T-helper 1 cell treated with Interleukin-12 subunit alpha and Interleukin-12 subunit beta and Interleukin-4 antibody, amounts not matched to agents 30 μg/mL and 1 μg/mL, for 36 hours (primary cell): ENCODE results near the gene DERL3.
"Not testable (repeated sequence)": the region's sequence is repeated elsewhere in the genome, so short reads cannot be mapped to it uniquely, and the experiment has no call there.

Source experiments
- H3K27ac Mint-ChIP-seq: one replicate; pipeline ENCODE4 v1.8.0; 2021; ENCODE audit warnings: mild to moderate bottlenecking, mixed read lengths
- H3K27me3 Mint-ChIP-seq: one replicate; pipeline ENCODE4 v1.8.0; 2021; ENCODE audit warnings: low read depth, mixed read lengths
- H3K36me3 Mint-ChIP-seq: one replicate; pipeline ENCODE4 v1.8.0; 2021; ENCODE audit warnings: low read depth, mixed read lengths
- H3K4me1 Mint-ChIP-seq: one replicate; pipeline ENCODE4 v1.8.0; 2021; ENCODE audit warnings: low read depth, mixed read lengths
- H3K4me3 Mint-ChIP-seq: one replicate; pipeline ENCODE4 v1.8.0; 2021; ENCODE audit warnings: mild to moderate bottlenecking, moderate library complexity, mixed read lengths
- H3K9me3 Mint-ChIP-seq: one replicate; pipeline ENCODE4 v1.8.0; 2021; ENCODE audit warnings: mixed read lengths

The DERL3 gene

DNA sequence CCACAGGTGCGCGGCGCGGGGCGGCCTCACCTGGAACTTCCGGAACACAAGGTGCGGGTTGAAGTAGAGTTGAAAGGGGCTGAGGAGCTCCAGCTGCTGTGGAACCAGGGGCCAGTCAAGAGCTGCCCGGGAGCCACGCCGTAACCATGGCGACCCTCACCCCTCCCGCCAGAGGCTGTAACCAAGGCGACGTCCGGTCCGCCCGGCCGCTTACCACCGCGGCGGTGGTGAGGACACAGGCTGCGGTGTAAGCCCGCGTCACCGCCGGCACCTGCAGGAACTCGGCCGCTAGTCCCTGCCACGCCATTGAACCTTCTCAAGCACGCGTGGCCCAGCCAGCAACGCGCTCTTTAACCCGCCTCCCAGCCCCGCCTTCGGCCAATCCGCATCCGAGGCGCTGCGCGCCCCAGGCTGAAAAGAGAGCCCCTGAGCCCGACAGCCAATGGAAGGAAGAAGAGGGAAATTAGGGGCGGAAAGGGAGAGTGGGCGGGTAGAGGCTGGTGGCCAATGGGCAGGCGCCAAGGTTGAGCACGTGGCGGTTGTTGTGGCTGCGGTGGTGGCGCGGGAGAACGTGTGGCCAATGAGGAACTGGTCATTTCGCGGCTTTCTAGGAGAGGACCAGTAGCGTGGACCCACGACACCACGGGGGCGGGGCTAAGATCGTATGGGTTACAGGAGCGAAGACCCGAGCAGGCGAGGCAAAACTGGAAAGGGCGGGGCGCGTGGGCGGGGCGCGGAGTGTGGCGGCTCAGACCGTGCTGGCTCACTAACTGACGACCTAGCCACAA lies at the start of gene DERL3:
DERL3 (minus strand) TSS at position 326 of the 788 bp plus-strand sequence; CDS start at position 307, 19 bp downstream.
- Mint-ChIP-seq H3K9me3 (no peaks in the 10 kb centered on the region), H3K27ac (peak within 1 kb of the TSS; percentile 93), H3K4me3 (peak within 1 kb of the TSS; percentile 96), H3K36me3 (peaks cover 2% of the 10 kb centered on the region), H3K4me1 (peaks cover 17% of the 10 kb centered on the region), H3K27me3 (peaks cover 9% of the 10 kb centered on the region)

DNA sequence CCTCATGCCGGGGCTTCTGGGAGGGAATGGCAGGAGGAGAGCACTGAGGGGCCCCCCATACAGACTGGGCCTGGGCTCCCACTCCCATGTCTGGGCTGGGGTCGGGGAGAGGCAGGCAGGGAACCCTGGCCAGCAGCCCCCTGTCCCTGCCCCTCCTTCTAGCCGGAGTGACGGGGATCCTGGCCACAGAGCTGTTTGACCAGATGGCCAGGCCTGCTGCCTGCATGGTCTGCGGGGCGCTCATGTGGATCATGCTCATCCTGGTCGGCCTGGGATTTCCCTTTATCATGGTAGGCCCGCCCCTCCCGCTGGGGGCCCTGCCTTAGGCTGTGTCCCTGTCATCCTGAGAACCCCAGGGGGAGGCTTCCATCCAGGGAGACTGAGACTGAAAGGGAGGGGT lies 45.3 kb upstream of the DERL3 start:
- Mint-ChIP-seq H3K9me3 (no peaks in the 10 kb centered on the region), H3K27me3 (no peaks in the 10 kb centered on the region), H3K36me3 (no peaks in the 10 kb centered on the region), H3K4me1 (no peaks in the 10 kb centered on the region), H3K4me3 (no peak overlapping the region), H3K27ac (no peak overlapping the region)

DNA sequence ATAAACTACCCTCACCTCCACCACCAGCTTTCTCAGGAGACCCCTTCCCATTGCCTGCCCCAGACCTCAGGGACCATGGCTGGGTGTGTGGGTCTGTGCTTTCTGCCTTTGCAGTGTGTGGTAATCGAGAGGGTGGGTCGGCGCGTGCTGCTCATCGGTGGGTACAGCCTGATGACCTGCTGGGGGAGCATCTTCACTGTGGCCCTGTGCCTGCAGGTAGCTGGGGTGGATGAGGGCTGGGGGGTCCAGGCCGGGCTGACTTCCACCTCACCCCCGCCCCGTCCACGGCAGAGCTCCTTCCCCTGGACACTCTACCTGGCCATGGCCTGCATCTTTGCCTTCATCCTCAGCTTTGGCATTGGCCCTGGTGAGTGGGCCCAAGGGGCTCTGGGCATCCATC lies 44.9 kb upstream of the DERL3 start:
- no peaks in the 10 kb centered on the region for H3K27me3 Mint-ChIP-seq
- H3K4me3 Mint-ChIP-seq = no peak overlapping the region
- H3K9me3 Mint-ChIP-seq = no peaks in the 10 kb centered on the region
- H3K36me3 Mint-ChIP-seq = no peaks in the 10 kb centered on the region
- H3K4me1 Mint-ChIP-seq = no peaks in the 10 kb centered on the region
- H3K27ac Mint-ChIP-seq = no peak overlapping the region

GRCh38 chr22:23882370-23882769 lies 43.6 kb upstream of the DERL3 start:
- H3K27me3 Mint-ChIP-seq = no peaks in the 10 kb centered on the region
- H3K9me3 Mint-ChIP-seq = no peaks in the 10 kb centered on the region
- no peaks in the 10 kb centered on the region for H3K4me1 Mint-ChIP-seq
- H3K4me3 Mint-ChIP-seq = no peak overlapping the region
- no peaks in the 10 kb centered on the region for H3K36me3 Mint-ChIP-seq
- H3K27ac Mint-ChIP-seq = no peak overlapping the region

DNA sequence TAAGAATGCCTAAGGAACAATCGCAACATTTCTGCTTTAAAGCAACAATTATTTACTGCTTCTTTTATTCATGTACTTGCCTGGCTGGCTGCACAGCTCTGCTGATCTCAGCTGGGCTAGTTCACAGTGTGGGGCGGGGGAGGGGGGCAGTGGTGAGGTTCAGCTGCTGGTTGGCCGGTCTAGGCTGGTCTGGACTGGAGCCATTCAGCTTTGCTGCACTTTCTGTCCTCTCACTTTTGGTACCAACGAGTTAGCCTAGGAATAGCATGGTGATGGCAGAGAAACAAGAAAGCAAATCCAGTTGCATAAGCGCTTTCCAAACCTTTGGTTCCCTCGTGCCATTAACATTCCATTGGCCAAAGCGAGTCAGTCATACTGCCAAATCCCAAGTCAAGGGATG lies 39.4 kb upstream of the DERL3 start:
- H3K9me3 Mint-ChIP-seq = no peaks in the 10 kb centered on the region
- H3K27me3 Mint-ChIP-seq = no peaks in the 10 kb centered on the region
- H3K36me3 Mint-ChIP-seq = no peaks in the 10 kb centered on the region
- H3K4me3 Mint-ChIP-seq = no peak overlapping the region
- no peaks in the 10 kb centered on the region for H3K4me1 Mint-ChIP-seq
- no peak overlapping the region for H3K27ac Mint-ChIP-seq

DNA sequence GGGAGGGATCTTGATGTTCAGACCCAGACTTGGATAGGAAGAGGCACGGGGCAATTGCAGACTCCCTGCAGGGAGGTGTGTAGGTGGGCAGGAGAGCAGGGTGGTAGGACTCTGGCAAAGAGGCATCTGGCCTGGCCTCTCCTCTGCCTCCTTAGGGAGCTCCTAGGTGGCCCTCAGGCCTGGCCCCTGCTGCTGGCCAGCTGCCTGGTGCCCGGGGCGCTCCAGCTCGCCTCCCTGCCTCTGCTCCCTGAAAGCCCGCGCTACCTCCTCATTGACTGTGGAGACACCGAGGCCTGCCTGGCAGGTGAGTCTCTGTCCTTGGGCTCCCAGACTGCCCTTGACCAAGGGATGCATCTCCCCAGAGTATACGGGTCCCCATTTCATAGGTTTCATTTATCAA lies 38.8 kb upstream of the DERL3 start:
- Mint-ChIP-seq H3K27me3 (no peaks in the 10 kb centered on the region), H3K4me3 (no peak overlapping the region), H3K9me3 (no peaks in the 10 kb centered on the region), H3K4me1 (no peaks in the 10 kb centered on the region), H3K36me3 (no peaks in the 10 kb centered on the region), H3K27ac (no peak overlapping the region)

DNA sequence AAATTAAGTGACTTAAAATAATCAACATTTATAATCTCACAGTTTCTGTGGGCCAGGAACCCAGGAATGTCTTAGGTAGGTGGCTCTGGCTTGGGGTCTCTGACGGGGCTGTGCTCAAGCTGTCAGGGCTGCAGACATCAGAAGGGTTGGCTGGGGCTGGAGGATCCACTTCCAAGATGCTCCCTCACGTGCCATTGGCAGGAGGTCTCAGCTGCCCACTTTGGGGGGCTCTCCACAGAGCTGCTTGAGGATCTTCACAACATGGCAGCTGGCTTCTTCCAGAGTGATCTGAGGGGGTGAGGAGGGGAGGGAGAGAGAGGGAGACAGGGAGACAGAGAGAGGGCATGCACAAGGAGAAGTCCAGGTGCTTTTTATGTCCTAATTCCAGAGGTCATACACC lies 37.0 kb upstream of the DERL3 start:
- no peak overlapping the region for H3K4me3 Mint-ChIP-seq
- no peaks in the 10 kb centered on the region for H3K9me3 Mint-ChIP-seq
- H3K36me3 Mint-ChIP-seq = no peaks in the 10 kb centered on the region
- no peak overlapping the region for H3K27ac Mint-ChIP-seq
- H3K27me3 Mint-ChIP-seq = no peaks in the 10 kb centered on the region
- H3K4me1 Mint-ChIP-seq = no peaks in the 10 kb centered on the region

GRCh38 chr22:23874871-23875270 lies 36.1 kb upstream of the DERL3 start:
- H3K4me1 Mint-ChIP-seq = no peaks in the 10 kb centered on the region
- no peak overlapping the region for H3K4me3 Mint-ChIP-seq
- H3K36me3 Mint-ChIP-seq = no peaks in the 10 kb centered on the region
- H3K9me3 Mint-ChIP-seq = no peaks in the 10 kb centered on the region
- no peaks in the 10 kb centered on the region for H3K27me3 Mint-ChIP-seq
- H3K27ac Mint-ChIP-seq = no peak overlapping the region

- no peak overlapping the region for H3K4me3 Mint-ChIP-seq
- H3K27me3 Mint-ChIP-seq = no peaks in the 10 kb centered on the region
- no peaks in the 10 kb centered on the region for H3K9me3 Mint-ChIP-seq
- H3K4me1 Mint-ChIP-seq = no peaks in the 10 kb centered on the region
- no peaks in the 10 kb centered on the region for H3K36me3 Mint-ChIP-seq
- no peak overlapping the region for H3K27ac Mint-ChIP-seq
Observed at GRCh38 chr22:23868580-23868979, 29.8 kb upstream of the DERL3 start.

- not testable (repeated sequence) for H3K4me3 Mint-ChIP-seq, H3K4me1 Mint-ChIP-seq, H3K9me3 Mint-ChIP-seq, H3K36me3 Mint-ChIP-seq, H3K27ac Mint-ChIP-seq, H3K27me3 Mint-ChIP-seq
Observed at GRCh38 chr22:23864499-23865154, 25.8 kb upstream of the DERL3 start.

DNA sequence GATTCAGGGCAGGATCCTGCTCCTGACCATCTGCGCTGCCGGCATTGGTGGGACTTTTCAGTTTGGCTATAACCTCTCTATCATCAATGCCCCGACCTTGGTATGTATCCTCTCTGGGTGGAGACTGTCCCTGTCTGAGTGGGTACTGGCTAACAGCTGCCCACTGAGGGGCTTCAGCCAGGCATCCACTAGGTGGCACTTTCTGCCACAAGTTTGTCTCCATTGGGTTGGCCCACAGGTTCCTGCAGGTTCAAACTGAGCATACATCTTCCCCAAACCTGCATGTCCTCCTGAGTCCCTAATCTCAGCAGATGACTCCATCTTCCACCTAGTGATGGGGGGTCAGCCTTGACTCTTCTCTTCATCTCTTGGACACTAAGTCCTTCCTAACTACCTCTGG lies 23.3 kb upstream of the DERL3 start:
- Mint-ChIP-seq H3K27ac (peak overlapping the region; percentile 16), H3K4me1 (peaks cover 12% of the 10 kb centered on the region), H3K9me3 (no peaks in the 10 kb centered on the region), H3K36me3 (no peaks in the 10 kb centered on the region), H3K4me3 (no peak overlapping the region), H3K27me3 (no peaks in the 10 kb centered on the region)

- H3K9me3 Mint-ChIP-seq, H3K4me3 Mint-ChIP-seq, H3K36me3 Mint-ChIP-seq, H3K27ac Mint-ChIP-seq, H3K27me3 Mint-ChIP-seq: not testable (repeated sequence)
- H3K4me1 Mint-ChIP-seq = peaks cover 16% of the 10 kb centered on the region
Observed at GRCh38 chr22:23860187-23860586, 21.4 kb upstream of the DERL3 start.

DNA sequence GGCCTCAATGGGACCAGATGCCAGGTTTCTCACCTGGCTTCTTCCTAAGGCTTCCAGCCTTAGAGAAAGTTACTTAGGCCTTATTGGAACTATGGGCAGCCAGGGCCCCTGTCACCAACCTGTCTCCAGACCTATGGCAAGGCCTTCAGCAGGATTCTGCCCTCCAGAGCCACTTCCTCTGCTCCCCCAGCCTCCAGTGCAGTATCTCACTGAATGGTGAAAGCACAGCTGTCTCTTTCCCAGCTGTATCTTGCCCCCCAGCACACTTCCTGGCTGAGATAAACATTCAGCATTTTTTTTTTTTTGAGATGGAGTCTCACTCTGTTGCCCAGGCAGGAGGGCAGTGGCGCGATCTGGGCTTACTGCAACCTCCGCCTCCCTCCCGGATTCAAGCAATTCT lies 20.4 kb upstream of the DERL3 start:
- H3K27ac Mint-ChIP-seq = no peak overlapping the region
- H3K36me3 Mint-ChIP-seq = no peaks in the 10 kb centered on the region
- H3K9me3 Mint-ChIP-seq = no peaks in the 10 kb centered on the region
- H3K27me3 Mint-ChIP-seq = peaks cover 8% of the 10 kb centered on the region
- H3K4me3 Mint-ChIP-seq = peak overlapping the region; percentile 92
- H3K4me1 Mint-ChIP-seq = peaks cover 16% of the 10 kb centered on the region

GRCh38 chr22:23858484-23858815 lies 19.6 kb upstream of the DERL3 start:
- H3K27me3 Mint-ChIP-seq = peaks cover 8% of the 10 kb centered on the region
- peaks cover 16% of the 10 kb centered on the region for H3K4me1 Mint-ChIP-seq
- H3K27ac Mint-ChIP-seq = peak overlapping the region; percentile 61
- H3K36me3 Mint-ChIP-seq = no peaks in the 10 kb centered on the region
- peak overlapping the region; percentile 92 for H3K4me3 Mint-ChIP-seq
- H3K9me3 Mint-ChIP-seq = no peaks in the 10 kb centered on the region

GRCh38 chr22:23857606-23858483 lies 19.0 kb upstream of the DERL3 start, which contains the start of gene SLC2A11:
Gene SLC2A11, plus strand, starts transcription at chr22:23857875. Its CDS starts 125 bp downstream, at chr22:23858000.
- peaks cover 8% of the 10 kb centered on the region for H3K27me3 Mint-ChIP-seq
- H3K4me3 Mint-ChIP-seq = peak within 1 kb of the TSS; percentile 92
- peaks cover 16% of the 10 kb centered on the region for H3K4me1 Mint-ChIP-seq
- H3K36me3 Mint-ChIP-seq = no peaks in the 10 kb centered on the region
- no peaks in the 10 kb centered on the region for H3K9me3 Mint-ChIP-seq
- peak within 1 kb of the TSS; percentile 88 for H3K27ac Mint-ChIP-seq
